ENCODE results near the gene CDT1. TPM values are rescaled to one million over a fixed set of nuclear protein-coding genes. Genes with fewer than 3 reads are reported as not detected.
A peak's percentile ranks its signal among the peaks of the same experiment; 100 is the strongest.

CDT1 gene
- total RNA-seq, 6 experiments from 2014 or later: 13.3 to 28.2 (median 22.2) TPM

GRCh38 chr16:88778541-88779065 is 25.0 kb upstream of the CDT1 start:
- DNase-seq: no peak
- Mint-ChIP-seq H3K27me3 (ENCODE audit: insufficient read depth) (peaks cover 7% of the 10 kb centered on the region), H3K9me3 (no peaks in the 10 kb centered on the region), H3K36me3 (ENCODE audit: low read depth) (peaks cover 8% of the 10 kb centered on the region; the same call in 1 of the 2 replicates), H3K4me1 (ENCODE audit: low read depth) (peaks cover 51% of the 10 kb centered on the region), H3K4me3 (no peak overlapping the region), H3K27ac (no peak overlapping the region)
- TF ChIP-seq CTCF (IDR thresholded peaks at IDR 0.05): no peak

- peak overlapping the region; percentile 54; the same call in 1 of the 2 replicates for H3K27ac Mint-ChIP-seq
- peaks cover 7% of the 10 kb centered on the region for H3K27me3 Mint-ChIP-seq (ENCODE audit: insufficient read depth)
- H3K36me3 Mint-ChIP-seq (ENCODE audit: low read depth): peaks cover 8% of the 10 kb centered on the region; the same call in 1 of the 2 replicates
- DNase-seq: no peak
- peaks cover 43% of the 10 kb centered on the region for H3K4me1 Mint-ChIP-seq (ENCODE audit: low read depth)
- no peaks in the 10 kb centered on the region for H3K9me3 Mint-ChIP-seq
- TF ChIP-seq CTCF (IDR thresholded peaks at IDR 0.05): no peak
- H3K4me3 Mint-ChIP-seq: no peak overlapping the region
These were observed 24.0 kb upstream of the CDT1 start for GRCh38 chr16:88779406-88780141.

- DNase-seq: no peak
- H3K9me3 Mint-ChIP-seq: no peaks in the 10 kb centered on the region
- peak overlapping the region; percentile 24 for H3K4me3 Mint-ChIP-seq
- H3K4me1 Mint-ChIP-seq (ENCODE audit: low read depth): peaks cover 39% of the 10 kb centered on the region
- no peak for TF ChIP-seq CTCF (IDR thresholded peaks at IDR 0.05)
- H3K27me3 Mint-ChIP-seq (ENCODE audit: insufficient read depth): peaks cover 5% of the 10 kb centered on the region
- H3K27ac Mint-ChIP-seq: peak overlapping the region; percentile 54
- H3K36me3 Mint-ChIP-seq (ENCODE audit: low read depth): peaks cover 8% of the 10 kb centered on the region; the same call in 1 of the 2 replicates
These were observed 23.2 kb upstream of the CDT1 start for GRCh38 chr16:88780142-88781062.

- no peak for TF ChIP-seq CTCF (IDR thresholded peaks at IDR 0.05)
- no peaks in the 10 kb centered on the region for H3K9me3 Mint-ChIP-seq
- H3K27ac Mint-ChIP-seq: peak overlapping the region; percentile 75
- peaks cover 2% of the 10 kb centered on the region for H3K27me3 Mint-ChIP-seq (ENCODE audit: insufficient read depth)
- peaks cover 39% of the 10 kb centered on the region for H3K4me1 Mint-ChIP-seq (ENCODE audit: low read depth)
- H3K4me3 Mint-ChIP-seq: peak overlapping the region; percentile 92
- DNase-seq: no peak
- peaks cover 8% of the 10 kb centered on the region; the same call in 1 of the 2 replicates for H3K36me3 Mint-ChIP-seq (ENCODE audit: low read depth)
These were observed 22.2 kb upstream of the CDT1 start for GRCh38 chr16:88781140-88782077.
